NCI-H226 (cell line): ENCODE measurements around the gene DEDD.

ENCODE experiments used
- DNase-seq: peaks from one replicate; pipeline ENCODE4 v3.0.0-alpha.2; 2015

The DEDD gene

GRCh38 chr1:161132410-161133219, at the start of gene DEDD:
TSS of gene DEDD (minus strand) at chr1:161132667. CDS start at chr1:161124462, 8,205 bp downstream.
- DNase-seq, result peak; percentile 94

- DNase-seq, result peak; percentile 68
Measured at GRCh38 chr1:161182214-161182613, 49.7 kb upstream of the DEDD start.

GRCh38 chr1:161180639-161181038, 48.2 kb upstream of the DEDD start:
- no peak for DNase-seq

GRCh38 chr1:161179698-161180097, 47.2 kb upstream of the DEDD start:
- no peak for DNase-seq

- DNase-seq, result no peak
Measured at GRCh38 chr1:161177936-161178244, 45.4 kb upstream of the DEDD start.

GRCh38 chr1:161177112-161177935, 44.9 kb upstream of the DEDD start, which contains the start of gene B4GALT3:
TSS of gene B4GALT3 (minus strand) at chr1:161177507. CDS start at chr1:161176060, 1,447 bp downstream.
- peak; percentile 65 for DNase-seq

- DNase-seq, result no peak
Measured at GRCh38 chr1:161176468-161177111, 44.1 kb upstream of the DEDD start.

GRCh38 chr1:161175771-161176453, 43.4 kb upstream of the DEDD start:
- no peak for DNase-seq

- no peak for DNase-seq
Measured at GRCh38 chr1:161174911-161175310, 42.4 kb upstream of the DEDD start.

- DNase-seq, result no peak
Measured at GRCh38 chr1:161173711-161174110, 41.2 kb upstream of the DEDD start.

GRCh38 chr1:161172776-161173376, 40.4 kb upstream of the DEDD start:
- DNase-seq, result no peak

GRCh38 chr1:161172349-161172748, 39.9 kb upstream of the DEDD start:
- DNase-seq, result no peak

- no peak for DNase-seq
Measured at GRCh38 chr1:161171696-161172095, 39.2 kb upstream of the DEDD start.

GRCh38 chr1:161171191-161171590, 38.7 kb upstream of the DEDD start:
- DNase-seq, result no peak

GRCh38 chr1:161168906-161169305, 36.4 kb upstream of the DEDD start:
- no peak for DNase-seq

- no peak for DNase-seq
Measured at GRCh38 chr1:161166669-161167548, 34.4 kb upstream of the DEDD start.

GRCh38 chr1:161165742-161166668, 33.5 kb upstream of the DEDD start, which contains the start of gene PPOX:
TSS of gene PPOX (plus strand) at chr1:161166426. CDS start at chr1:161166848, 422 bp downstream.
- peak; percentile 100 for DNase-seq

- no peak for DNase-seq
Measured at GRCh38 chr1:161164901-161165610, 32.6 kb upstream of the DEDD start.

- DNase-seq, result no peak
Measured at GRCh38 chr1:161163793-161164192, 31.3 kb upstream of the DEDD start.
